GM18526 (cell line): ENCODE measurements around the gene CAMK2A.

ENCODE experiments used
- POLR2A ChIP-seq: IDR thresholded peaks from 3 replicates; pipeline ENCODE4 v1.6.1; 2011; ENCODE audit not compliant: insufficient read length; ENCODE audit errors: extremely low read depth

Gene CAMK2A

GRCh38 chr5:150262502-150262901 is 27.1 kb downstream of the CAMK2A start:
- no peak for TF ChIP-seq POLR2A

DNA sequence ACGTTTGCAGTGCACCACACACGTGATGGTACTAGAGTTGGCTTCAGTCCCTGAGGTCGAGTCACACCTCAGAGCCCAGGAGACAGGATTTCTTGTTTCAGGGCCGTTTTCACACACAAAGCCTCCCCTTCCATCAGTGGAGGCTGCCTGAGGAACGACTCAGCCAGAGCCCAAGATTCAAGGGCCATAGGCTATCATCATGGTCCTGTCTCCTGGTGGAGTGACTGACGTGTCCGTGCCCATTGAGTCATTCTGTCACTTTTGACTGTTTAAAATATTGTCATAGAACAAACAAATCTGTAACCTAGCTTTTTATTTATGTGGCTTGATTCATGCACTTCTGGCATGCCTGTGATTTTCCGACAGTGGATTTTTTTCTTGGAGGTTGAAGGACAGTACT is 28.3 kb downstream of the CAMK2A start:
- TF ChIP-seq POLR2A: no peak

DNA sequence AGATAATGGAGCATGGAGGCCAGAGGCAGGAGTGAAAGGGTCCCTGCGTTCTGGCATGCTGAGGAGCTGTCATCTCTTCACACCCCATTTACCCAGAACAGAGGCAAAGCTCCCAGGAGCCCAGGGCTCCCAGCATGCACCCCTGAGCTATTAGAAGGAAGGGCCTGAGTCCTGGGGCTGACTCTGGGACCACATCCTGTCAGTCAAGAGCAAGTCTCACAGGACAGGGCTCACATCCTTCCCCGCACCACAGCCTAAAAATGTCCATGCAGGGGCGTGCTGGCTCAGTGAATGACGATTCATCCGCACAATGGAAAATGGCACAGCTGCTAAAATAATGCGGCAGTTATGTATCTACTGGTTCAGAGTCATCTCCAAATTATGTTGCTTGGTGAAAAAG is 31.4 kb downstream of the CAMK2A start:
- TF ChIP-seq POLR2A: no peak

DNA sequence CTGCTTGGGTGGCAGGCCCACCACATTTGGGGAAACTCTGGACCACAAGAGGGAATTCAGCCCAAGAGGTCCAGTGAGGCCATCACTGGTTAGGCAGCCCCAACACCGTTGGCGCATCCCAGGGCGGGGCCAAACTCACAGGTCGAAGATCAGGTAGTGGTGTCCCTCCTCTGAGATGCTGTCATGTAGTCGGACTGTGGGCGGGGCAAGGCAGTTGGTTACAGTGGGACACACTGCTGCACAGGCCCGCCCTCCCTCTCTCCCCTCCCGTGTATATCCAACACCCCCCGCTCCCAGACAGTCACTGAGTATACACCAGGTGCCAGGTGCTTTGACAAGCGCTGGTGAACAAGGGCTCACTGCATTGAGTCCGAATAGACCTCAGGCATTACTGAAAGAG is 32.1 kb downstream of the CAMK2A start:
- TF ChIP-seq POLR2A: no peak

DNA sequence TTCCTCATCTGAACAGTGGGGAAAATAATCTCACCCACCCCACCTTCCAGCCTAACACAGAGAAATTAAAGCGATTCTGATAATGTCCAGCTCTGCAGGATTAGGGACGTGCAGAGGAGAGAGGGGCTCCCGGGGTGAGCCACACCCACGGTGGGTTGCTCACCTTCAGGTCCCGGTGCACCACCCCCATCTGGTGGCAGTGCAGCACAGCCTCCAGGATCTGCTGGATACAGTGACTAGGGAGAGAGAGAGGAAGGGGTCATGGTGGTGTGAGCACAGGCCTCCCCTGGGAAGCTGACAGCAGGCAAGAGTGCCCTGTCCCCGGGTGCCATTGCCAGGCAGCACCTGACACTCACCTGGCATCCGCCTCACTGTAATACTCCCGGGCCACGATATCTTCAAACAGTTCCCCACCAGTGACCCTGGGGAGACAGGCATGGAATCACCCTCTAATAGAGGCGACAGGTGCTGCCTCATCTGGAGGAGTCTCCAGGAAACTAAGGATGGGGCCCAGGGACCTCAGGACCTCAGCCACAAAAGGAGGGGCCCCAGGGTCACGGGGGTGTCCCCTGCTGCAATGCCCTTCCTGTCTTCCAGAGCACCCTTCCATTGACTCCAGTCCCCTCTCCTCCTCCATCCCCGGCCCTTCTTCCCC is 33.0 kb downstream of the CAMK2A start:
- no peak for TF ChIP-seq POLR2A

GRCh38 chr5:150255659-150256409 is 33.7 kb downstream of the CAMK2A start:
- no peak for TF ChIP-seq POLR2A

GRCh38 chr5:150254774-150255173 is 34.8 kb downstream of the CAMK2A start:
- no peak for TF ChIP-seq POLR2A

DNA sequence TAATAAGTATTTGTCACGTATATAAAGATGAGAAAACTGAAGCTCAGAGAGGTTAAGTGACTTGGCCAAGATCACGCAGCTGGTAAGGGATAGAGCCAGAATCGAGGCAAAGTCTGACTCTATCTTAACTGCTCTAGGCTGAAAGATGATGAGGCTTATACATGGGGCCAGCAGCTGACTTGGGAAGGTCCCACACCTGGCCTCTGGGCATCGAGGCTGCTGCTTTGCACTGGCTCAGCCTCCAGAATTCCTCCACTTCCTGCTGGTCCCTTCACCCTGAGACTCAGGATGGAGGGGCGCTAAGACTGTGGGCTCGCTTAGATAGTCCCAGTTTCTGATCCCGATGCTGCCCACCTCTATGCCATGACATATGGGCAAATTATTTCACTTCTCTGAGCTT is 35.2 kb downstream of the CAMK2A start:
- TF ChIP-seq POLR2A: no peak

- TF ChIP-seq POLR2A: no peak
These were observed 36.0 kb downstream of the CAMK2A start for GRCh38 chr5:150253416-150254208.

GRCh38 chr5:150252489-150252888 is 37.1 kb downstream of the CAMK2A start:
- TF ChIP-seq POLR2A: no peak

- no peak for TF ChIP-seq POLR2A
These were observed 38.1 kb downstream of the CAMK2A start for GRCh38 chr5:150251504-150251903.

GRCh38 chr5:150249744-150250143 is 39.8 kb downstream of the CAMK2A start:
- no peak for TF ChIP-seq POLR2A

- no peak for TF ChIP-seq POLR2A
These were observed 40.6 kb downstream of the CAMK2A start for GRCh38 chr5:150248946-150249345.

GRCh38 chr5:150247726-150248125 is 41.8 kb downstream of the CAMK2A start:
- no peak for TF ChIP-seq POLR2A

DNA sequence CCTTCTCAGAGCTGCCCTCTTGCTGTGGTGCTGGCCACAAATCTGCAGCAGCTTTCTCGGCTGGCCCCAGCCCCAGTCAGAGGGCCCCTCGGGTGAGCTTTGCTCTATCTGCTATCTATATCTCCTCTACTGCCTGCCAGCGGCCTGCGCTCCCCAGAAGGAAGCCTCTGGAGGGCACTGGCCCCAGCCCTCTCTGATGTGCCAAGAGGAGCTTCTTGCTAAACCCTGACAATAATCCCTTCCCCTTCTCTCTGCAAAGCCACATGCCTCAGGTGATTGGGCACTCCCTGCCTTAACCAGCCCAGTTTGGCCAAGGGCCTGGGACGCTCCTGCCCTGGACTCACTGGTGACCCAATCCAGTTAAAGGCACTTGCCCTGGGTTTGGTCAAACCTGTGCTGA is 42.7 kb downstream of the CAMK2A start:
- TF ChIP-seq POLR2A: no peak

DNA sequence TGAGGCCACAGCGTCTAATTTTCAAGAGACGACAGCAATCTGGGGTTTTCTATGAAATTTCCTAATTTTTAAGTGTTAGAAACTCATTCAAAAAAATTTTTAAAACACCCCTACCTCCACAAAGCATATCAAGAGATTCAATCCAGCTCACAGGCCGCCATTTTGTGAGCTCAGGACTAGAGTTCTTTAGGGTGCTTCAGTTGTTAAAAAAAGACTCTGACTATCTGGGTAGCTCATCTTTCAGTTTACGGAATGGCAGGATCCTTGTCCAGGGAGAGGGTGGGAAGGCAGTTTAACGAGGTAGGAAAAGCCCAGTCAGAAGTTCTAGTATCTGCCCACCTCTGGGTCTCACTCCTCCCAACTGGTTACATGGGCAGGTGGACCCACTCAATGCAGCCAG is 43.1 kb downstream of the CAMK2A start:
- no peak for TF ChIP-seq POLR2A

DNA sequence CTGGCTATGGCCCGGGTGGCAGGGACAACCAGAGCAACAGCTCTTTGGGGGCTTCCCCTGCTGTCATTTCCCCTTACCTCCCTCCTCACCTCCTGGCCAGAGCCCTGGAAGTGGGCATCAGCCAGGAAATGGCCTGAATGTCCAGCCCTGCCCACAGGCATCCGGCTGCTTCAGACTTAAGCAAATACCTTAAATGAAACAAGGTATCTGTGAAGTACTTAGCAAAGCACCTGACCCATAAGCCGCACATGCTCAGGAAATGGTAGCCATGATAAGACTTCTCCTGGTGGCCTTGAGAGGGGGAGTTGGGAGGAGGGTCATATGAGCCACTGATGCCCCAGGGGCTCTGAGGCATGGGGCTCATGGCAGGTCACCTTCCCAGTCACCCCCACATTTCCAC is 43.8 kb downstream of the CAMK2A start:
- no peak for TF ChIP-seq POLR2A
